ENCODE results near the gene NUP42. TPM values are rescaled to one million over a fixed set of nuclear protein-coding genes. Genes with fewer than 3 reads are reported as not detected.

Gene NUP42
- total RNA-seq, 1 experiment from 2014 or later, result 36.5 TPM

- Histone ChIP-seq H2BK12ac (ENCODE audit: insufficient read length, low read depth, low read length) (no peak overlapping the region), H3K27me3 (ENCODE audit: insufficient read depth, low read length) (no peaks in the 10 kb centered on the region), H3K14ac (ENCODE audit: insufficient read depth, low read length) (no peak overlapping the region), H3K4me2 (ENCODE audit: insufficient read depth, insufficient read length, low read length) (no peak overlapping the region), H3K23me2 (ENCODE audit: insufficient read length, low read depth, low read length, poor library complexity, severe bottlenecking) (no peaks in the 10 kb centered on the region), H4K20me1 (ENCODE audit: control insufficient read depth, insufficient read depth, insufficient read length) (no peaks in the 10 kb centered on the region), H4K91ac (ENCODE audit: insufficient read length, low read depth, low read length) (no peak overlapping the region), H3K79me1 (ENCODE audit: insufficient read depth, low read depth, low read length, poor library complexity, severe bottlenecking) (no peaks in the 10 kb centered on the region), H3K23ac (ENCODE audit: insufficient read length, low read depth, low read length) (no peak overlapping the region), H2AFZ (ENCODE audit: low read length) (no peak overlapping the region), H3K79me2 (ENCODE audit: insufficient read depth, low read length) (no peaks in the 10 kb centered on the region), H4K5ac (ENCODE audit: insufficient read length, low read depth, low read length) (no peak overlapping the region), H3K4me1 (ENCODE audit: insufficient read depth, low read length) (no peaks in the 10 kb centered on the region), H3K9ac (ENCODE audit: extremely low read depth, insufficient read length, low read length) (no peak overlapping the region), H3T11ph (ENCODE audit: low read length) (no peak overlapping the region), H2BK20ac (ENCODE audit: low read depth, low read length, poor library complexity, severe bottlenecking) (no peak overlapping the region), H2BK120ac (ENCODE audit: low read depth, low read length, poor library complexity, severe bottlenecking) (no peak overlapping the region), H3K4ac (ENCODE audit: low read depth, low read length) (no peak overlapping the region), H2BK15ac (ENCODE audit: low read depth, low read length) (no peak overlapping the region), H2AK5ac (ENCODE audit: insufficient read length, low read length) (no peak overlapping the region), H3K56ac (ENCODE audit: insufficient read length, low read depth, low read length) (no peak overlapping the region), H2BK5ac (ENCODE audit: insufficient read length, low read length) (no peak overlapping the region), H3K9me3 (ENCODE audit: control insufficient read depth, low read depth, low read length) (no peaks in the 10 kb centered on the region), H3K18ac (ENCODE audit: insufficient read length, low read depth, low read length) (no peak overlapping the region), H4K8ac (replicated peaks; ENCODE audit: insufficient read length, low read depth, low read length) (no peak overlapping the region), H3K27ac (ENCODE audit: insufficient read length, low read depth, low read length) (no peak overlapping the region)
- Mint-ChIP-seq H3K4me1 (peaks cover 0 to 5% of the 10 kb centered on the region in 2 experiments; a peak in 1 of 4 replicates), H3K9me3 (no peaks in the 10 kb centered on the region), H3K4me3 (no peak overlapping the region), H3K27ac (no peak overlapping the region), H3K36me3 (ENCODE audit: insufficient read depth in 1 of 3, low read depth in 3 of 3) (no peaks in the 10 kb centered on the region), H3K27me3 (ENCODE audit: low read depth) (no peaks in the 10 kb centered on the region)
- TF ChIP-seq CTCF (conservative IDR thresholded peaks at IDR 0.05), result no peak
- WGBS (ENCODE audit: extremely low coverage, insufficient read length, low lambda C conversion rate), result no CpG with 5 or more reads among the region's 4 CpGs
- DNase-seq, result no peak
Observed at GRCh38 chr7:23242935-23243334, 61.1 kb downstream of the NUP42 start.
